ACC112 (cell line): ENCODE results near the gene FBP1.
A peak's percentile ranks its signal among the peaks of the same experiment; 100 is the strongest.
"Not testable (repeated sequence)": the region's sequence is repeated elsewhere in the genome, so short reads cannot be mapped to it uniquely, and the experiment has no call there.

ENCODE experiments used
- H2AFZ ChIP-seq: fragments of 200-600 bp; sonication (generic); one replicate; pipeline ENCODE4 v1.6.0; 2017; ENCODE audit warnings: antibody characterized with exemption, low read length; ENCODE audit not compliant: unreplicated experiment
- H3K27ac ChIP-seq: fragments of 200-600 bp; sonication (generic); 2 replicates; pipeline ENCODE4 v1.5.1; 2014; ENCODE audit warnings: low read depth, mild to moderate bottlenecking, antibody characterized with exemption, low read length, moderate library complexity
- H3K27me3 ChIP-seq: fragments of 200-600 bp; sonication (generic); 2 replicates; pipeline ENCODE4 v1.6.1; 2014; ENCODE audit warnings: mild to moderate bottlenecking, antibody characterized with exemption, low read length, moderate library complexity, mixed read lengths; ENCODE audit not compliant: insufficient read depth
- H3K36me3 ChIP-seq: fragments of 200-600 bp; sonication (generic); 2 replicates; pipeline ENCODE4 v1.6.1; 2016; ENCODE audit warnings: mild to moderate bottlenecking, antibody characterized with exemption, low read length, moderate library complexity, mixed read lengths; ENCODE audit not compliant: insufficient read depth
- H3K4me1 ChIP-seq: fragments of 200-600 bp; sonication (generic); one replicate; pipeline ENCODE4 v1.6.1; 2016; ENCODE audit warnings: low read length, mixed read lengths; ENCODE audit not compliant: insufficient read depth, unreplicated experiment, control insufficient read depth
- H3K4me3 ChIP-seq: fragments of 200-600 bp; sonication (generic); 2 replicates; pipeline ENCODE4 v1.5.1; 2014; ENCODE audit warnings: mild to moderate bottlenecking, low read depth, low read length
- H3K79me2 ChIP-seq: fragments of 200-600 bp; sonication (generic); one replicate; pipeline ENCODE4 v1.6.0; 2016; ENCODE audit warnings: low read length; ENCODE audit not compliant: control insufficient read depth, unreplicated experiment, insufficient read depth

Gene FBP1

GRCh38 chr9:94599102-94599501 is 40.2 kb downstream of the FBP1 start:
- no peak overlapping the region for H3K27ac ChIP-seq

GRCh38 chr9:94593459-94594345 is 45.6 kb downstream of the FBP1 start, which contains the start of gene FBP2:
Gene FBP2, minus strand, starts transcription at chr9:94593824. Its CDS starts 98 bp downstream, at chr9:94593726.
- no peaks in the 10 kb centered on the region for H3K36me3 ChIP-seq
- H2AFZ ChIP-seq, result no peak within 1 kb of the TSS
- peaks cover 38% of the 10 kb centered on the region for H3K27me3 ChIP-seq
- no peak within 1 kb of the TSS for H3K27ac ChIP-seq
- no peaks in the 10 kb centered on the region for H3K4me1 ChIP-seq
- H3K79me2 ChIP-seq, result no peaks in the 10 kb centered on the region
- H3K4me3 ChIP-seq, result no peak within 1 kb of the TSS

More at GRCh38 chr9:94599102-94599501, 40.2 kb downstream of the FBP1 start:
- Histone ChIP-seq H3K79me2 (no peaks in the 10 kb centered on the region), H3K36me3 (no peaks in the 10 kb centered on the region), H3K4me3 (no peak overlapping the region), H2AFZ (no peak overlapping the region), H3K27me3 (peaks cover 14% of the 10 kb centered on the region), H3K4me1 (no peaks in the 10 kb centered on the region)

- not testable (repeated sequence) for H3K36me3 ChIP-seq, H3K4me3 ChIP-seq, H3K27ac ChIP-seq, H3K4me1 ChIP-seq, H3K79me2 ChIP-seq, H2AFZ ChIP-seq
- peaks cover 38% of the 10 kb centered on the region for H3K27me3 ChIP-seq
Observed at GRCh38 chr9:94592683-94593082, 46.6 kb downstream of the FBP1 start.

- Histone ChIP-seq H2AFZ (no peak overlapping the region), H3K79me2 (no peaks in the 10 kb centered on the region), H3K4me3 (no peak overlapping the region), H3K4me1 (peaks cover 6% of the 10 kb centered on the region), H3K27me3 (peaks cover 38% of the 10 kb centered on the region), H3K27ac (no peak overlapping the region), H3K36me3 (no peaks in the 10 kb centered on the region)
Observed at GRCh38 chr9:94591876-94592275, 47.4 kb downstream of the FBP1 start.

GRCh38 chr9:94591046-94591545 is 48.2 kb downstream of the FBP1 start:
- H3K4me3 ChIP-seq, H3K36me3 ChIP-seq, H2AFZ ChIP-seq, H3K79me2 ChIP-seq, H3K27ac ChIP-seq: not testable (repeated sequence)
- Histone ChIP-seq H3K27me3 (peaks cover 34% of the 10 kb centered on the region), H3K4me1 (peaks cover 11% of the 10 kb centered on the region)

GRCh38 chr9:94588681-94589080 is 50.6 kb downstream of the FBP1 start:
- Histone ChIP-seq H3K4me1 (peaks cover 11% of the 10 kb centered on the region), H3K4me3 (no peak overlapping the region), H3K36me3 (no peaks in the 10 kb centered on the region), H3K79me2 (no peaks in the 10 kb centered on the region), H2AFZ (no peak overlapping the region), H3K27me3 (peaks cover 22% of the 10 kb centered on the region), H3K27ac (no peak overlapping the region)

- Histone ChIP-seq H3K27me3 (peaks cover 12% of the 10 kb centered on the region), H3K36me3 (no peaks in the 10 kb centered on the region), H2AFZ (peak overlapping the region; percentile 61), H3K27ac (no peak overlapping the region; the same call in 1 of the 2 replicates), H3K4me3 (peak overlapping the region; percentile 21), H3K79me2 (no peaks in the 10 kb centered on the region), H3K4me1 (peaks cover 11% of the 10 kb centered on the region)
Observed at GRCh38 chr9:94586814-94587213, 52.5 kb downstream of the FBP1 start.

GRCh38 chr9:94586316-94586715 is 53.0 kb downstream of the FBP1 start:
- H3K4me1 ChIP-seq, result peaks cover 11% of the 10 kb centered on the region
- H3K4me3 ChIP-seq, result peak overlapping the region; percentile 21
- H3K27me3 ChIP-seq, result peaks cover 7% of the 10 kb centered on the region; the same call in 1 of the 2 replicates
- H2AFZ ChIP-seq, result peak overlapping the region; percentile 61
- H3K27ac ChIP-seq, result no peak overlapping the region; the same call in 1 of the 2 replicates
- no peaks in the 10 kb centered on the region for H3K79me2 ChIP-seq
- H3K36me3 ChIP-seq, result no peaks in the 10 kb centered on the region

GRCh38 chr9:94584555-94584954 is 54.8 kb downstream of the FBP1 start:
- no peaks in the 10 kb centered on the region for H3K79me2 ChIP-seq
- H3K4me1 ChIP-seq, result peaks cover 11% of the 10 kb centered on the region
- H2AFZ ChIP-seq, result no peak overlapping the region
- H3K36me3 ChIP-seq, result no peaks in the 10 kb centered on the region
- no peak overlapping the region for H3K4me3 ChIP-seq
- H3K27me3 ChIP-seq, result no peaks in the 10 kb centered on the region
- H3K27ac ChIP-seq, result no peak overlapping the region

- Histone ChIP-seq H3K27me3 (no peaks in the 10 kb centered on the region), H3K79me2 (no peaks in the 10 kb centered on the region), H3K4me3 (no peak overlapping the region), H3K27ac (no peak overlapping the region), H2AFZ (no peak overlapping the region), H3K4me1 (peaks cover 3% of the 10 kb centered on the region), H3K36me3 (no peaks in the 10 kb centered on the region)
Observed at GRCh38 chr9:94581728-94582127, 57.6 kb downstream of the FBP1 start.

GRCh38 chr9:94577571-94577970 is 61.7 kb downstream of the FBP1 start:
- H3K36me3 ChIP-seq, result no peaks in the 10 kb centered on the region
- peaks cover 17% of the 10 kb centered on the region for H3K27me3 ChIP-seq

More at GRCh38 chr9:94577571-94577970, 61.7 kb downstream of the FBP1 start:
- Histone ChIP-seq H2AFZ (no peak overlapping the region), H3K4me1 (no peaks in the 10 kb centered on the region), H3K79me2 (no peaks in the 10 kb centered on the region), H3K4me3 (no peak overlapping the region), H3K27ac (no peak overlapping the region)
